GM19328 (cell line): ENCODE measurements around the gene TEC.

Source experiments
- ATAC-seq: cut with Tn5 transposase; IDR thresholded peaks from one replicate; pipeline ENCODE4 v1.9.1; 2021; ENCODE audit warnings: mild to moderate bottlenecking, moderate library complexity; ENCODE audit not compliant: unreplicated experiment

The TEC gene

DNA sequence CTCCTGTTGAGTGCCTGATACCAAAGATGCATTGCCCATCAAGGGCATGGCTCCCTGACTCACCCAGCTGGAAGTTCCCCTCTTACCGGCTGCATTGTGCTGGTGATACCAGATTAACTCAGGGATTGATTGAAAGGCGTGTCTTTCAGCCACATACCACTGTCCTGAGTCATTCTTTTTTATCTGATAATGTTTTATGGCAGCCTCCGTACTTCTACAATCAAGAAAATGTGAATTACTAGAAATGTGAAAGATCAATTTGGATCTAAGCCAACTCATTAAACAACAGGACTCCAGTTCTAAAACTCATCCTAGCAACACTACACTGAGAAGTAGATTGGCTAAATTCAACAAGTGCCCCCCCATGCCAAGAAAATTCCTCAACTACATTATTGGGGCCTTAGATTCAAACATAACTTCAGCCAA lies 175.6 kb downstream of the TEC start:
- no peak for ATAC-seq

- ATAC-seq: no peak
Observed at GRCh38 chr4:48090621-48091020, 179.0 kb downstream of the TEC start.

GRCh38 chr4:48085821-48086589 lies 183.6 kb downstream of the TEC start:
- ATAC-seq: no peak
